Hepatic stellate cell (primary cell): Measurements from ENCODE around the gene DHRS2.
"Not testable (repeated sequence)": the region's sequence is repeated elsewhere in the genome, so short reads cannot be mapped to it uniquely, and the experiment has no call there.

Experiments
- DNase-seq: peaks from one replicate; pipeline ENCODE4 v3.0.0; 2011; ENCODE audit warnings: low spot score

DHRS2 gene

GRCh38 chr14:23636317-23637211 lies at the start of gene DHRS2:
DHRS2 (plus strand) TSS chr14:23636364; CDS start chr14:23638865, 2,501 bp downstream.
- no peak for DNase-seq

GRCh38 chr14:23588884-23589598 lies 47.1 kb upstream of the DHRS2 start:
- peak; percentile 88 for DNase-seq

- DNase-seq, result no peak
Measured at GRCh38 chr14:23589606-23590005, 46.6 kb upstream of the DHRS2 start.

GRCh38 chr14:23590198-23590597 lies 46.0 kb upstream of the DHRS2 start:
- DNase-seq, result no peak

GRCh38 chr14:23594191-23594590 lies 42.0 kb upstream of the DHRS2 start:
- DNase-seq, result not testable (repeated sequence)

- DNase-seq, result no peak
Measured at GRCh38 chr14:23600322-23600707, 35.8 kb upstream of the DHRS2 start.

GRCh38 chr14:23600806-23601205 lies 35.4 kb upstream of the DHRS2 start:
- DNase-seq, result no peak

- DNase-seq, result no peak
Measured at GRCh38 chr14:23601424-23601823, 34.7 kb upstream of the DHRS2 start.

GRCh38 chr14:23601845-23602180 lies 34.4 kb upstream of the DHRS2 start:
- no peak for DNase-seq

GRCh38 chr14:23602181-23603095 lies 33.7 kb upstream of the DHRS2 start:
- no peak for DNase-seq

GRCh38 chr14:23603103-23603502 lies 33.1 kb upstream of the DHRS2 start:
- DNase-seq, result no peak

- DNase-seq, result no peak
Measured at GRCh38 chr14:23604148-23604547, 32.0 kb upstream of the DHRS2 start.

- DNase-seq, result no peak
Measured at GRCh38 chr14:23604675-23605170, 31.4 kb upstream of the DHRS2 start.

GRCh38 chr14:23605931-23606585 lies 30.1 kb upstream of the DHRS2 start:
- DNase-seq, result no peak

GRCh38 chr14:23608454-23608853 lies 27.7 kb upstream of the DHRS2 start:
- no peak for DNase-seq

GRCh38 chr14:23609001-23609400 lies 27.2 kb upstream of the DHRS2 start:
- DNase-seq, result no peak

GRCh38 chr14:23609411-23610089 lies 26.6 kb upstream of the DHRS2 start:
- not testable (repeated sequence) for DNase-seq

- DNase-seq, result no peak
Measured at GRCh38 chr14:23610090-23610814, 25.9 kb upstream of the DHRS2 start.

- DNase-seq, result no peak
Measured at GRCh38 chr14:23610815-23611289, 25.3 kb upstream of the DHRS2 start.

- no peak for DNase-seq
Measured at GRCh38 chr14:23612354-23612732, 23.8 kb upstream of the DHRS2 start.
